ENCODE measurements around the gene AGPS.

DNA sequence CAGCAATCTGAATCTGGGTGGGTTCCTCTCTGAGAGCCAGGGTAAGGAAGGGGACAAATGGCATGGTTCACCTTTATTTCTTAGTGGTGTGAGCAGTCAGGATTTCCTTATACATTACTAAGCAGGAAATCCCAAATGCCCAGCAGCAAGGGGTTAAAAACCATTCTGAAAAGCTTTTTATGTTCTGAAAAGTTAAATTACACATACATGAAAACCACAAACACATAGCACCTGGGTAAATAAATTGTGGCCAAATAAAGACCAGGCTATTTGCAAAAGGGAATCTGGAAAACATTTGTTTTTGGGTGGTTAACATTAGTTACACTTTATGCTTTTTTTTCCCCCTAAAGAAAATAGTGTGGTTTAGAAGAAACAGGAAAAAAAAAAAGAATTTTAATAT is 156.1 kb downstream of the AGPS start:
- TF ChIP-seq GATA3 (IDR thresholded peaks at IDR 0.05; ENCODE audit: low read depth, low read length) = no peak
- no peak for TF ChIP-seq GATA2 (IDR thresholded peaks at IDR 0.05; ENCODE audit: low read depth, low read length)

All from SH-SY5Y (cell line).